ENCODE results near the gene MPDU1. TPM values are rescaled to one million over a fixed set of nuclear protein-coding genes. Genes with fewer than 3 reads are reported as not detected.

Gene MPDU1
- total and polyA plus RNA-seq, 2 of the 13 experiments (the other 11 are each of a cell fraction or from before 2014, with no cell fraction given): 112 to 167 TPM

- TF ChIP-seq ZBTB25 (CRISPR knock-in tag; IDR thresholded peaks at IDR 0.05): 0 out of 2 replicates have a peak, but pooled peaks have one; percentile 15
- TF ChIP-seq SNAPC2 (CRISPR knock-in tag; IDR thresholded peaks at IDR 0.05): no peak
- TF ChIP-seq TBX3 (IDR thresholded peaks at IDR 0.05; ENCODE audit: borderline replicate concordance): 0 out of 2 replicates have a peak, but pooled peaks have one; percentile 5
- TF ChIP-seq RFXAP (CRISPR knock-in tag; IDR thresholded peaks at IDR 0.05; ENCODE audit: borderline replicate concordance): peak; percentile 92; the same call in 1 of the 2 replicates
- TF ChIP-seq PAF1 (CRISPR knock-in tag; IDR thresholded peaks at IDR 0.05): peak; percentile 77; the same call in 1 of the 2 replicates
- TF ChIP-seq GATAD2A (CRISPR knock-in tag; IDR thresholded peaks at IDR 0.05): no peak
- peak; percentile 94 for TF ChIP-seq HOXA5 (CRISPR knock-in tag; IDR thresholded peaks at IDR 0.05)
- TF ChIP-seq RFX5 (IDR thresholded peaks at IDR 0.05; ENCODE audit: low read depth, low read length): 0 out of 2 replicates have a peak, but pooled peaks have one; percentile 55
- TF ChIP-seq ZNF574 (CRISPR knock-in tag; IDR thresholded peaks at IDR 0.05): peak; percentile 31; the same call in 1 of the 2 replicates
- no peak; the same call in 1 of the 2 replicates for TF ChIP-seq ZNF430 (CRISPR knock-in tag; IDR thresholded peaks at IDR 0.05)
- no peak for TF ChIP-seq TEAD3 (CRISPR knock-in tag; optimal IDR thresholded peaks at IDR 0.05; ENCODE audit: borderline replicate concordance)
- TF ChIP-seq ZNF784 (CRISPR knock-in tag; IDR thresholded peaks at IDR 0.05; ENCODE audit: borderline replicate concordance): no peak
- TF ChIP-seq KAT2B (IDR thresholded peaks at IDR 0.05; ENCODE audit: borderline replicate concordance, low read depth, low read length): no peak
- no peak for TF ChIP-seq ZBTB49 (CRISPR knock-in tag; IDR thresholded peaks at IDR 0.05; ENCODE audit: borderline replicate concordance)
- no peak for TF ChIP-seq NFE2 (CRISPR knock-in tag; IDR thresholded peaks at IDR 0.05)
- TF ChIP-seq SP4 (CRISPR knock-in tag; IDR thresholded peaks at IDR 0.05): peak; percentile 92; the same call in 1 of the 2 replicates
- peak; percentile 36; the same call in 1 of the 2 replicates for TF ChIP-seq KDM5B (CRISPR knock-in tag; IDR thresholded peaks at IDR 0.05; ENCODE audit: borderline replicate concordance)
- TF ChIP-seq ZNF773 (CRISPR knock-in tag; IDR thresholded peaks at IDR 0.05; ENCODE audit: borderline replicate concordance): no peak
- no peak for TF ChIP-seq FUBP1 (CRISPR knock-in tag; IDR thresholded peaks at IDR 0.05; ENCODE audit: borderline replicate concordance)
Measured at GRCh38 chr17:7572588-7573323, 10.9 kb upstream of the MPDU1 start (continued).

Measured in HepG2 (cell line).